NCI-H1048 (cell line): Measurements from ENCODE around the gene LIMA1.
"Not testable (repeated sequence)": the region's sequence is repeated elsewhere in the genome, so short reads cannot be mapped to it uniquely, and the experiment has no call there.

Experiments
- DNase-seq: peaks from one replicate; lab custom pipeline; 2025; lab: John Stamatoyannopoulos, UW

LIMA1 gene

DNA sequence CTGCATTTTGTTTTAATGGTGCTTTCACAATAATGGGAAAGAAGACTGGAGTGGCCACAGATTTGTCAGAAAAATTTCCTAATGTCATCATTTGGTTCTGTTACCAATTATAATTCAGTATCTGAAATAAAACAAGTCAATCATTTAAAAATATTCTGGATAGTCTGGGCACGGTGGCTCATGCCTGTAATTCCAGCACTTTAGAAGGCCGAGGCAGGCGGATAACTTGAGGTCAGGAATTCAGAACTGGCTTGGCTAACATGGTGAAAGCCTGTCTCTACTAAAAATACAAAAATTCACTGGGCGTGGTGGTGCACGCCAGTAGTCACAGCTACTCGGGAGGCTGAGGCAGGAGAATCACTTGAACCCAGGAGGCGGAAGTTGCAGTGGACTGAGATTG lies 4.0 kb upstream of the LIMA1 start:
- DNase-seq, result no peak

- DNase-seq, result no peak
Observed at GRCh38 chr12:50285253-50285652, 1.9 kb upstream of the LIMA1 start.

GRCh38 chr12:50282721-50283228 lies 545 bp downstream of the LIMA1 start:
- no peak for DNase-seq

GRCh38 chr12:50279501-50279900 lies 3.8 kb downstream of the LIMA1 start:
- no peak for DNase-seq

DNA sequence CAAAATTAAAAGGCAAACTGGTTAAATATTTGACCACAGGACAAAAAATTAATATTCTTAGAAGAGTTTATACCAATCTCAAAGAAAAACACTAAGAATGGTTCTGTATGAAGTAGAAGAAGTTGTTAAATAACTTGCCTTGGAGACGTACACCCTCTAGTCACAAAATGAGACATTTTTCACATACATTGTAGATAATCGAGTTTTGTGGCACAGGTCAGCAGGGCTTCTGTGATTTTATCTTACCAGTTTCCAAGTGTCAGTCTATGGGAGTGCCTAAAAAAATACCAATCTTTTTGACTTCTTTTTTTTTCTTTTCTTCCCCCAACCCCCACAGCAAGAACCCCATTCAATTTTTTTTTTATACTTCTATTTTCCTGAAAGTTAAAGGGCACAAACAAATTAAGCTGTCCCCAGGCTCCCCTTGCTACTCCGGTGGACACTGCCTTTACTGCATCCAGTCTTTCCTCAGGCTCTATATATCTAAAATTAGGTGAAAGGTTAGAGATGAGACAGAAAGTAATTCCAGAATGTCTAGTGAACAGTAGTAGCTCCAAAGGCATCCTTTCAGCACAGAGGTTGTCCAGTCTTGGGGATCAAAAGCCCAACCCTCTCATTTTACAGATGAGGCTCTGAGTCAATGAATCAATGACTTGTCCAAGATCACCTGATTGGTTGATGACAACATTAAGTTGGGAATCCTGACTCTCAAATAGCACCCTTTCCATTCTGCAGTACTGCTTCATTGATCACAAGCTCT lies 6.2 kb downstream of the LIMA1 start:
- no peak for DNase-seq

DNA sequence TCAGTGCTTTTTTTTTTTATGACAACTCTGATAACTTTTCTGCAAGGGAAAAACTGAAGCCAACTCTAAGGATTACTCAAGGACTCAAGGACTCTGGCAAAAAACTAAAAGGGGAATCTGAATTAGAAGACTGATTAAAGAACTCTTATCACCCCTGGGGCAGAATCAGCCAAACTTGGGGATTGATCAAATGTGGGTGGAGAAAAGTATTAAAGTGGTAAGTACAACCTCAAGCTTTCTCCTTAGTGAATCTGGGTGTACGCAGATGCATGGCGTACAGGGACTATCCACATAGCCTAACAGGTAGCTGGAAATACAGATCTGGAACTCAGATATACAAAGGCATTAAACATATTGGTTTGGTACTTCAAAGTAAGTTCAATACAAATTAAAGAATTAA lies 7.3 kb downstream of the LIMA1 start:
- DNase-seq, result no peak

DNA sequence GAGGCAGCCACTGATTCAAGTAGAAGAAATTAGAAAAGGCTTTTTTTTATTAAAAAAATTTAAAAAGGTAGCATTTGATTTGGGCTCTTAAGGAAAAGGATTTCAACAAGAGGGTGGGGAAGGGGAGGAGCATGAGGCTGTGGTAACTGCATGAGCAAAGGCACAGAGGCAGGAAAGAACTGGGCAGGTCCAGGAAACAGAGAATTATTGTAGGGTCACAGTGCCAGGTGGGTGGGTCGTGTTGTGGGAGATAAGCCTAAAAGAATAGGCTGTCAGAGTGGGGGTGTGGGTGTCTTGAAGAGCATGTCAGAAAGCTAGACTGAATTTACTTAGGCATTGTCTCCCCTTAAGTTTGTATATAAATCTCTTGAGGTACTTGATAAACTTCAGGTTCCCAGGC lies 7.8 kb downstream of the LIMA1 start:
- DNase-seq, result no peak

DNA sequence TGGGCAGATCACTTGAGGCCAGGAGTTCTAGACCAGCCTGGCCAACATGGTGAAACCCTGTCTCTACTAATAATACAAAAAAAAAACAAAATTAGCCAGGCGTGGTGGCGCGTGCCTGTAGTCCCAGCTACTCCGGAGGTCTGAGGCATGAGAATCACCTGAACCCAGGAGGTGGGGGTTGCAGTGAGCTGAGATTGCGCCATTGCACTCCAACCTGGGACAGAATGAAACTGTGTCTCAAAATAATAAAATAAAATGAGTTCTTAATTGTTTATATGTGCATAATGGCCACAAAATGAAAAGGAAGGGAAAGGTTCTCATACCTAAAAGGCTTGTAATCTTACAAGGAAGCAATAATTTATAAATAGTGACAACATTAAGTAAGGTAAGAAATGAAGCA lies 8.2 kb downstream of the LIMA1 start:
- DNase-seq, result not testable (repeated sequence)

- DNase-seq, result no peak
Observed at GRCh38 chr12:50271724-50272247, 11.5 kb downstream of the LIMA1 start.

GRCh38 chr12:50268482-50268881 lies 14.8 kb downstream of the LIMA1 start:
- DNase-seq, result no peak

GRCh38 chr12:50265770-50266524 lies 17.4 kb downstream of the LIMA1 start:
- DNase-seq, result no peak

DNA sequence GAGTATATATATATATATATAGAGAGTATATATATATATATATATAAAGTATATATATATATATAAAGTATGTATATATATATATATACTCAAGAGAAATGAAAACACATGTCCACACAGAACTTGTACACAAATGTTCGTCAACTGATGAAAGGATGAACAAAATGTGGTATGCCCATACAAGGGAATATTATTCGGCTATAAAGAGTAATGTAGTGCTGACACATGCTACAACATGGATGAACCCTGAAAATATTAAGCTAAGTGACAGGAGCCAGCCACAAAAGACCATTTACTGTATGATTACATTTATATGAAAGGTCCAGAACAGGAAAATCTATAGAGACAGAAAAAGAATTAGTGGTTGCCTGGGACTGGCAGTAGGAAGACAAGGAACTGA lies 19.5 kb downstream of the LIMA1 start:
- DNase-seq, result no peak

DNA sequence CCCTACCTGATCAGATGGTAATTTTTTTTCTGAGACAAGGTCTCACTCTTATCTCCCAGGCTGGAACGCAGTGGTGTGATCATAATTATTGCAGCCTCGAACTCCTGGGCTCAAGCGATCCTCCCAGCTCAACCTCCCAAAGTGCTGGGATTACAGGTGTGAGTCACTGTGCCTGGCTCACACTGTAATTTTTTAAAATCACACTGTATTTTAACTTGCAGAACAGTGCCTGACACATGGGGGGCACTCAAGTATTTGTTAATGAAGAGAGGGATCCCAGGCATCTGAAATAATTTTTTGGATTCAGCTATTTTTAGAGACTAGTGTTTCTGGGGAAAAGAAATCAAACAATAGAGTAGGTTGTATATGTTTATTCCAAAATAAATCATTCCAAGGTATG lies 21.7 kb downstream of the LIMA1 start:
- DNase-seq, result no peak

- no peak for DNase-seq
Observed at GRCh38 chr12:50258167-50258551, 25.2 kb downstream of the LIMA1 start.

GRCh38 chr12:50257236-50258166 lies 25.8 kb downstream of the LIMA1 start:
- DNase-seq, result no peak

DNA sequence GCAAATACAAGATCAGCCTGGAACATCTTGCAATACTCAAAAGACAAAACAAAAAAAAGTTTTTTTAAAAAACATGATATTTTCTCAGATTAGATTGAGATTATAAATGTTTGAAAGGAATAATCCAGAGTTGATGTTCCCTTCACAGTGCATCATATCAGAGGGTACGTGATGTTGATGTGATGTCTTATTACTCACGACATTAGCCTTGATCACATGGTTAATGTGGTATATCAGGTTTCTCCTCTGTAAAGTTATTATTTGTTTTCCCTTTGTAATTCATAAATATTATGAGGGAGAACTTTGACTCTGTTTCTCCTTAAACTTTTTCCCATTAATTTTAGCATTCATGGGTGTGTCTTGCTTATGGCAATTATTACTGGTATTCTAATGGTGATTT lies 26.6 kb downstream of the LIMA1 start:
- DNase-seq, result no peak

DNA sequence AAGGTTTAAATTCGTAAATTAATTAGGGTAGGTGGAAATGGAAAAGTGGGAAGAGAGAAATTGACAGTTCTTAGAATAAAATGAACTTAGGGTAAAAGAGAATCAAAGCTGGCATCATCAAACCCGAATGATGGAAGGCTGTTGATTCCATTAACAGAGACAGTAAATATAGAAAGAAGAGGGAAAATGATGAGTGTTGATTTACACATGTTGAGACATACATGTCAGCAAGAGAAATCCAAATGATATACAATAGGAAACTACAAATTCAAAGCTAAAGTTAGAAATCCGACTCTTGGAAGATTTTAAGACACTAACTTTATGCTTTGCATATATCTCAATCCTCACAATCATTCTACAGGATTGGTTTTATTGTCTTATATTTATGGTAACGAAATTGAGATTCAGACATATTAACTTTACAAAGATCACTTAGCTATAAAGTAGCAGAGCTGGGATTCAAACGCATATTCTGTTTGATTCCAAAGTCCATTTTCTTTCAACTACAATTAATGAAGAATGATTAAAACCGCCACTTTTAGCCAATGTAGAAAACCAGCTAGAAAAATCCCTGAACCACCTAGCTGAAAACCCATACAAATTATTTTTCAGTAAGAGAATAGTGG lies 30.2 kb downstream of the LIMA1 start:
- DNase-seq, result no peak

DNA sequence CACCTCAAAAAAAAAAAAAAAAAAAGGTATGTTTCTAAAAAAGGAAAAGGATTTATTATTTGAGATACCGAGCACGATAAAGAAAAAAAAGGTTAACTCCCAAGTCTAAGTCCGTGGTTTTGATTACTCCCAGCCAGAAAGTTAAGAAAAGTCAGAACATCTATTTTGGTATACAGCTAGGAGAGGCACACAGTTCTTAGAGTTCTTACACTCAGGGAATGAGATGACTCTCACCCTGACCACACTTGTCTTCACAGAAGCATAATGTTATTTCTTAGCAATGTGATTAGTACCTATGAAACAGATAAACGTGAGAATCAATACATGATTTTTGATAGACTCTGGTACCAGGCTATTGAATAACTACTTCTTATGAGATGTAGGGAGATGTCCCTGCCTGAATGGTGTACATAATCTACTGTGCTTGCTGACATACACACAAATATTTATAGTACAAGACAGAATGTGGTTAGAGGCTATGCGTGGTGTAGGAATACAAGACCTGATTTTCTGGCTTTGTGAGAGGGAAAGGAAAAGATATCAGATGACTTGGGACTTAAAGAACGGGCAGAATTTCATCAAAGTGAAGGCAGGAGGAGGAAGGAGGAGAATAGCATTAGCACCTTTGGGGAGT lies 31.6 kb downstream of the LIMA1 start:
- no peak for DNase-seq

GRCh38 chr12:50249464-50250182 lies 33.7 kb downstream of the LIMA1 start:
- no peak for DNase-seq

- no peak for DNase-seq
Observed at GRCh38 chr12:50248883-50249282, 34.4 kb downstream of the LIMA1 start.
